Neural progenitor cell (in vitro differentiated cells): ENCODE data around the gene SLCO3A1. TPM values are rescaled to one million over a fixed set of nuclear protein-coding genes. Genes with fewer than 3 reads are reported as not detected.

Experiments used
- DNase-seq: peaks from one replicate; pipeline ENCODE4 v3.0.0-alpha.2; 2016; ENCODE audit warnings: low spot score
- H2AFZ ChIP-seq: fragments of 200-600 bp; sonication (generic); replicated peaks from 2 replicates; pipeline ENCODE4 v1.6.1; 2016; ENCODE audit warnings: antibody characterized with exemption
- H3F3A ChIP-seq: fragments of 200-600 bp; sonication (generic); 2 replicates; pipeline ENCODE4 v1.6.1; 2016; ENCODE audit warnings: antibody characterized with exemption, low read depth
- H3K27ac ChIP-seq: fragments of 200-600 bp; sonication (generic); 2 replicates; pipeline ENCODE4 v1.5.1; 2016; ENCODE audit warnings: mild to moderate bottlenecking
- H3K27me3 ChIP-seq: fragments of 200-600 bp; sonication (generic); 2 replicates; pipeline ENCODE4 v1.6.1; 2016; ENCODE audit warnings: mild to moderate bottlenecking, moderate library complexity
- H3K36me3 ChIP-seq: fragments of 200-600 bp; sonication (generic); 2 replicates; pipeline ENCODE4 v1.5.1; 2016
- H3K4me1 ChIP-seq: fragments of 200-600 bp; sonication (generic); 2 replicates; pipeline ENCODE4 v1.6.1; 2016; ENCODE audit warnings: mixed run types
- H3K4me2 ChIP-seq: fragments of 200-600 bp; sonication (generic); 2 replicates; pipeline ENCODE4 v1.6.1; 2016
- H3K4me3 ChIP-seq: fragments of 200-600 bp; sonication (generic); 2 replicates; pipeline ENCODE4 v1.5.1; 2016
- H3K79me2 ChIP-seq: fragments of 200-600 bp; sonication (generic); 2 replicates; pipeline ENCODE4 v1.6.1; 2016; ENCODE audit warnings: low read depth
- H3K9ac ChIP-seq: fragments of 200-600 bp; sonication (generic); 2 replicates; pipeline ENCODE4 v1.6.1; 2016
- H3K9me3 ChIP-seq: fragments of 200-600 bp; sonication (generic); 2 replicates; pipeline ENCODE4 v1.5.1; 2016; ENCODE audit warnings: low read depth
- H4K20me1 ChIP-seq: fragments of 200-600 bp; sonication (generic); 2 replicates; pipeline ENCODE4 v1.6.1; 2016; ENCODE audit warnings: low read depth
- H3K27ac Mint-ChIP-seq: 3 replicates; pipeline ENCODE4 v1.8.0; 2021; ENCODE audit warnings: mixed read lengths
- H3K27me3 Mint-ChIP-seq: 2 replicates; pipeline ENCODE4 v1.8.0; 2022; ENCODE audit warnings: low read depth, mild to moderate bottlenecking, inconsistent platforms, moderate library complexity, mixed read lengths; ENCODE audit not compliant: insufficient read depth
- H3K36me3 Mint-ChIP-seq: 3 replicates; pipeline ENCODE4 v1.8.0; 2021; ENCODE audit warnings: mixed read lengths
- H3K4me1 Mint-ChIP-seq: 3 replicates; pipeline ENCODE4 v1.8.0; 2021; ENCODE audit warnings: mixed read lengths
- H3K4me3 Mint-ChIP-seq: 3 replicates; pipeline ENCODE4 v1.8.0; 2021; ENCODE audit warnings: mild to moderate bottlenecking, moderate library complexity, mixed read lengths
- H3K9me3 Mint-ChIP-seq: 3 replicates; pipeline ENCODE4 v1.8.0; 2020; ENCODE audit warnings: mixed read lengths
- CTCF ChIP-seq: fragments of 200-600 bp; sonication (generic); IDR thresholded peaks from 2 replicates; pipeline ENCODE4 v1.5.1; 2017; ENCODE audit warnings: antibody characterized with exemption, mild to moderate bottlenecking
- EZH2 ChIP-seq: fragments of 200-600 bp; sonication (generic); IDR thresholded peaks from 2 replicates; pipeline ENCODE4 v1.6.1; 2017; ENCODE audit warnings: antibody characterized with exemption, mild to moderate bottlenecking, moderate library complexity
- EZH2phosphoT487 ChIP-seq: fragments of 200-600 bp; sonication (generic); IDR thresholded peaks from 2 replicates; pipeline ENCODE4 v1.6.1; 2017; ENCODE audit warnings: antibody characterized with exemption
- total RNA-seq: library from RNA; depleted of rRNA; stranded (reverse); fragments of >200 nt; gene quantifications from 2 replicates; pipeline ENCODE4 v1.2.3, GENCODE V29; 2015; ENCODE audit warnings: low replicate concordance

SLCO3A1 gene
- total RNA-seq, 1 donor from 2014 or later = 6.6 TPM

GRCh38 chr15:91876187-91876586, 22.7 kb downstream of the SLCO3A1 start:
- no peaks in the 10 kb centered on the region for H3K9me3 ChIP-seq
- H3K79me2 ChIP-seq = no peaks in the 10 kb centered on the region
- no peaks in the 10 kb centered on the region for H3K36me3 ChIP-seq
- no peaks in the 10 kb centered on the region for H3K36me3 Mint-ChIP-seq
- H3K27ac ChIP-seq = no peak overlapping the region
- H3K9ac ChIP-seq = no peak overlapping the region
- no peaks in the 10 kb centered on the region for H4K20me1 ChIP-seq
- peaks cover 5% of the 10 kb centered on the region for H3K4me1 ChIP-seq
- no peak overlapping the region for H3K4me2 ChIP-seq
- peaks cover 6% of the 10 kb centered on the region for H3K4me1 Mint-ChIP-seq
- H3K4me3 Mint-ChIP-seq = no peak overlapping the region
- H3F3A ChIP-seq = no peaks in the 10 kb centered on the region
- H2AFZ ChIP-seq = no peak overlapping the region
- no peaks in the 10 kb centered on the region for H3K9me3 Mint-ChIP-seq
- H3K27ac Mint-ChIP-seq = no peak overlapping the region
- no peaks in the 10 kb centered on the region for H3K27me3 ChIP-seq
- no peak overlapping the region for H3K4me3 ChIP-seq
- TF ChIP-seq EZH2 = no peak
- TF ChIP-seq CTCF = no peak
- no peak for TF ChIP-seq EZH2phosphoT487
- no peaks in the 10 kb centered on the region for H3K27me3 Mint-ChIP-seq
- DNase-seq = no peak

GRCh38 chr15:91878319-91878870, 24.9 kb downstream of the SLCO3A1 start:
- Mint-ChIP-seq H3K27me3 (no peaks in the 10 kb centered on the region), H3K27ac (no peak overlapping the region)
- DNase-seq = no peak

GRCh38 chr15:91879158-91879557, 25.6 kb downstream of the SLCO3A1 start:
- no peak overlapping the region for H3K27ac ChIP-seq
- H3K9me3 Mint-ChIP-seq = no peaks in the 10 kb centered on the region

More at GRCh38 chr15:91878319-91878870, 24.9 kb downstream of the SLCO3A1 start:
- Mint-ChIP-seq H3K9me3 (no peaks in the 10 kb centered on the region), H3K4me1 (peaks cover 13% of the 10 kb centered on the region), H3K36me3 (no peaks in the 10 kb centered on the region), H3K4me3 (no peak overlapping the region)
- Histone ChIP-seq H3K36me3 (no peaks in the 10 kb centered on the region), H4K20me1 (no peaks in the 10 kb centered on the region), H3K4me2 (no peak overlapping the region), H3K27ac (no peak overlapping the region), H3K4me1 (peaks cover 13% of the 10 kb centered on the region), H3K9me3 (no peaks in the 10 kb centered on the region), H3K79me2 (no peaks in the 10 kb centered on the region), H3K4me3 (no peak overlapping the region), H3F3A (no peaks in the 10 kb centered on the region), H3K9ac (no peak overlapping the region), H2AFZ (no peak overlapping the region), H3K27me3 (no peaks in the 10 kb centered on the region)
- no peak for TF ChIP-seq EZH2
- no peak for TF ChIP-seq EZH2phosphoT487
- no peak for TF ChIP-seq CTCF

More at GRCh38 chr15:91879158-91879557, 25.6 kb downstream of the SLCO3A1 start:
- H3K36me3 Mint-ChIP-seq = no peaks in the 10 kb centered on the region
- Histone ChIP-seq H3K36me3 (no peaks in the 10 kb centered on the region), H3F3A (no peaks in the 10 kb centered on the region), H3K4me3 (no peak overlapping the region), H3K9me3 (no peaks in the 10 kb centered on the region), H3K27me3 (no peaks in the 10 kb centered on the region), H3K4me2 (no peak overlapping the region), H2AFZ (no peak overlapping the region), H3K79me2 (no peaks in the 10 kb centered on the region), H4K20me1 (no peaks in the 10 kb centered on the region), H3K9ac (no peak overlapping the region), H3K4me1 (peaks cover 13% of the 10 kb centered on the region)
- H3K4me3 Mint-ChIP-seq = no peak overlapping the region
- peaks cover 13% of the 10 kb centered on the region for H3K4me1 Mint-ChIP-seq
- H3K27me3 Mint-ChIP-seq = peaks cover 2% of the 10 kb centered on the region
- H3K27ac Mint-ChIP-seq = no peak overlapping the region
- DNase-seq = no peak
- TF ChIP-seq CTCF (no peak), EZH2 (no peak), EZH2phosphoT487 (no peak)
